Ascending aorta (tissue), 2 donors: ENCODE data around the gene CD320. TPM values are rescaled to one million over a fixed set of nuclear protein-coding genes. Genes with fewer than 3 reads are reported as not detected.

ENCODE experiments used
- DNase-seq, 2 donors: peaks; one replicate each; pipeline ENCODE4 v3.0.0-alpha.2; 2019; ENCODE audit warnings: low spot score in 2 of 2
- H3K27ac ChIP-seq, 2 donors: fragments of 200-600 bp; sonication (generic); one replicate each; pipeline ENCODE4 v1.5.1; 2016 to 2017; ENCODE audit warnings: mild to moderate bottlenecking in 1 of 2
- H3K27me3 ChIP-seq: fragments of 200-600 bp; sonication (generic); one replicate; pipeline ENCODE4 v1.5.1; 2017
- H3K36me3 ChIP-seq, 2 donors: fragments of 200-600 bp; sonication (generic); one replicate each; pipeline ENCODE4 v1.5.1; 2016
- H3K4me1 ChIP-seq, 2 donors: fragments of 200-600 bp; sonication (generic); one replicate each; pipeline ENCODE4 v1.5.1; 2016 to 2017; ENCODE audit warnings: mild to moderate bottlenecking in 1 of 2
- H3K4me3 ChIP-seq, 2 donors: fragments of 200-600 bp; sonication (generic); one replicate each; pipeline ENCODE4 v1.5.1; 2016 to 2017; ENCODE audit warnings: mild to moderate bottlenecking in 1 of 2
- H3K9me3 ChIP-seq, 2 donors: fragments of 200-600 bp; sonication (generic); one replicate each; pipeline ENCODE4 v1.5.1; 2016
- CTCF ChIP-seq, 3 experiments: fragments of 200-600 bp in 2 of 3; fragments of 450-650 bp in 1 of 3; sonication (generic) in 2 of 3; IDR thresholded peaks; one replicate each; pipeline ENCODE4 v1.5.1; 2016 to 2019; ENCODE audit warnings: antibody characterized with exemption in 3 of 3, mild to moderate bottlenecking in 1 of 3, moderate library complexity in 1 of 3
- intact Hi-C: fragments of 100-400 bp; cut with DNase I; formaldehyde crosslinking; loops from one replicate; pipeline ENCODE4 v1.15.1; 2023
- total RNA-seq: library from RNA; depleted of rRNA; stranded (reverse); fragments of >200 nt; gene quantifications from one replicate; pipeline ENCODE4 v1.1.0, GENCODE V29; 2016

CD320 gene
- total RNA-seq, 1 donor from 2014 or later = 263 TPM

GRCh38 chr19:8333767-8334457 lies 25.8 kb upstream of the CD320 start:
- Histone ChIP-seq H3K4me3 (no peak overlapping the region), H3K27me3 (peaks cover 17% of the 10 kb centered on the region), H3K9me3 (no peaks in the 10 kb centered on the region), H3K4me1 (peaks cover 0 to 7% of the 10 kb centered on the region in 2 donors), H3K27ac (no peak overlapping the region), H3K36me3 (no peaks in the 10 kb centered on the region)
- DNase-seq = no peak
- intact Hi-C loops = no loop called here
- no peak for TF ChIP-seq CTCF (IDR thresholded peaks at IDR 0.05)

- H3K4me1 ChIP-seq = peaks cover 0 to 7% of the 10 kb centered on the region in 2 donors
- H3K4me3 ChIP-seq = no peak overlapping the region
- H3K9me3 ChIP-seq = no peaks in the 10 kb centered on the region
- TF ChIP-seq CTCF (IDR thresholded peaks at IDR 0.05) = no peak
- no peaks in the 10 kb centered on the region for H3K36me3 ChIP-seq
- peaks cover 17% of the 10 kb centered on the region for H3K27me3 ChIP-seq
- intact Hi-C loops = no loop called here
- no peak for DNase-seq
- H3K27ac ChIP-seq = no peak overlapping the region
Measured at GRCh38 chr19:8332976-8333766, 25.0 kb upstream of the CD320 start.

GRCh38 chr19:8331263-8331845 lies 23.2 kb upstream of the CD320 start:
- intact Hi-C loops = no loop called here
- no peak overlapping the region for H3K27ac ChIP-seq
- H3K27me3 ChIP-seq = peaks cover 17% of the 10 kb centered on the region
- H3K9me3 ChIP-seq = no peaks in the 10 kb centered on the region
- peaks cover 0 to 7% of the 10 kb centered on the region in 2 donors for H3K4me1 ChIP-seq
- no peaks in the 10 kb centered on the region for H3K36me3 ChIP-seq
- DNase-seq = no peak
- no peak overlapping the region for H3K4me3 ChIP-seq
- no peak for TF ChIP-seq CTCF (IDR thresholded peaks at IDR 0.05)

- Histone ChIP-seq H3K27ac (no peak overlapping the region), H3K4me3 (no peak overlapping the region), H3K36me3 (no peaks in the 10 kb centered on the region), H3K4me1 (peaks cover 0 to 7% of the 10 kb centered on the region in 2 donors), H3K27me3 (peaks cover 13% of the 10 kb centered on the region), H3K9me3 (no peaks in the 10 kb centered on the region)
- no peak for TF ChIP-seq CTCF (IDR thresholded peaks at IDR 0.05)
- no peak for DNase-seq
- intact Hi-C loops = loop anchor here (10.0 kb wide), 1 partner anchor 325 kb away; the partner anchor contains the start of gene ELAVL1
Measured at GRCh38 chr19:8329996-8330395, 21.8 kb upstream of the CD320 start.

- Histone ChIP-seq H3K27ac (no peak overlapping the region), H3K4me3 (no peak overlapping the region), H3K27me3 (no peaks in the 10 kb centered on the region), H3K9me3 (no peaks in the 10 kb centered on the region), H3K36me3 (peaks cover 18 to 22% of the 10 kb centered on the region in 2 donors), H3K4me1 (peaks cover 8 to 14% of the 10 kb centered on the region in 2 donors)
- no peak for TF ChIP-seq CTCF (IDR thresholded peaks at IDR 0.05)
- intact Hi-C loops = loop anchor here (10.0 kb wide), 1 partner anchor 321 kb away; the partner anchor contains the start of gene ELAVL1
- no peak for DNase-seq
Measured at GRCh38 chr19:8325454-8325853, 17.3 kb upstream of the CD320 start.
